Sigmoid colon (tissue), 7 donors: ENCODE measurements around the gene CCSER1. TPM values are rescaled to one million over a fixed set of nuclear protein-coding genes. Genes with fewer than 3 reads are reported as not detected.

Source experiments
- DNase-seq: peaks from one replicate; pipeline ENCODE4 v3.0.0-alpha.2; 2019
- H3K27ac ChIP-seq, 4 donors: fragments of 200-600 bp; sonication (generic); one replicate each; pipeline ENCODE4 v1.5.1; 2016 to 2019; ENCODE audit warnings: mild to moderate bottlenecking in 1 of 4
- H3K27me3 ChIP-seq, 3 donors: fragments of 200-600 bp; sonication (generic); one replicate each; pipeline ENCODE4 v1.5.1; 2019; ENCODE audit warnings: mild to moderate bottlenecking in 1 of 3
- H3K36me3 ChIP-seq, 4 donors: fragments of 200-600 bp; sonication (generic); one replicate each; pipeline ENCODE4 v1.5.1; 2016 to 2019
- H3K4me1 ChIP-seq, 4 donors: fragments of 200-600 bp; sonication (generic); one replicate each; pipeline ENCODE4 v1.5.1; 2017 to 2019
- H3K4me3 ChIP-seq, 4 donors: fragments of 200-600 bp; sonication (generic); one replicate each; pipeline ENCODE4 v1.5.1; 2017 to 2019; ENCODE audit warnings: mild to moderate bottlenecking in 2 of 4, moderate library complexity in 1 of 4
- H3K9me3 ChIP-seq, 4 donors: fragments of 200-600 bp in 3 of 4; sonication (generic) in 3 of 4; one replicate each; pipeline versions ENCODE4 v1.5.1 to v1.6.1; 2013 to 2019
- CTCF ChIP-seq, 4 experiments: fragments of 450-650 bp in 3 of 4; fragments of 200-600 bp in 1 of 4; IDR thresholded peaks; one replicate each; pipeline ENCODE4 v1.5.1; 2016 to 2019; ENCODE audit warnings: antibody characterized with exemption in 4 of 4, mild to moderate bottlenecking in 3 of 4, moderate library complexity in 2 of 4
- EP300 ChIP-seq, 4 donors: sonication (generic); formaldehyde crosslinking; IDR thresholded peaks; one replicate each; pipeline ENCODE4 v1.6.1; 2017; ENCODE audit warnings: antibody characterized with exemption in 4 of 4
- POLR2A ChIP-seq, 2 donors: fragments of 450-650 bp; IDR thresholded peaks; one replicate each; pipeline ENCODE4 v1.6.1; 2016; ENCODE audit warnings: antibody characterized with exemption in 2 of 2, mild to moderate bottlenecking in 2 of 2, moderate library complexity in 2 of 2
- POLR2AphosphoS5 ChIP-seq, 4 donors: sonication (generic); formaldehyde crosslinking; IDR thresholded peaks; one replicate each; pipeline ENCODE4 v1.6.1; 2017; ENCODE audit warnings: antibody characterized with exemption in 4 of 4
- WGBS, 2 donors: extraction: QIAGEN DNeasy Blood & Tissue Kit; methylation state at CpG; one replicate each; pipeline ENCODE4 v1.1.7; 2013; 5-methylcytosine and 5-hydroxymethylcytosine counted together
- intact Hi-C: fragments of 100-400 bp; cut with DNase I; formaldehyde crosslinking; loops from one replicate; pipeline ENCODE4 v1.15.1; 2023
- polyA plus RNA-seq, 3 donors: library from polyadenylated mRNA; stranded (reverse); fragments of 200-250 nt; gene quantifications; one replicate each; pipeline ENCODE4 v1.2.3, GENCODE V29; 2013
- total RNA-seq, 4 donors: library from RNA; depleted of rRNA; stranded (reverse); fragments of >200 nt; gene quantifications; one replicate each; pipeline ENCODE4 v1.1.0, GENCODE V29; 2016
- donor health status: healthy with polysubstance abuse.
- donor health status: Bipolar disorder and iron deficiency.
- donor health status: healthy.

Gene CCSER1
- total and polyA plus RNA-seq, 7 donors: 1.6 to 7.2 (median 4.2) TPM

- Histone ChIP-seq H3K27ac (no peak overlapping the region), H3K4me1 (no peaks in the 10 kb centered on the region), H3K36me3 (no peaks in the 10 kb centered on the region), H3K27me3 (no peaks in the 10 kb centered on the region), H3K4me3 (no peak overlapping the region), H3K9me3 (no peaks in the 10 kb centered on the region)
- TF ChIP-seq POLR2A (IDR thresholded peaks at IDR 0.05) (no peak), CTCF (IDR thresholded peaks at IDR 0.05) (no peak), POLR2AphosphoS5 (IDR thresholded peaks at IDR 0.05) (no peak), EP300 (IDR thresholded peaks at IDR 0.05) (no peak)
- 89 to 91% methylated on average over 3 of the region's 3 CpGs for WGBS, 2 donors
- intact Hi-C loops: no loop called here
- DNase-seq: no peak
Measured at GRCh38 chr4:90099812-90100211, 27.4 kb upstream of the CCSER1 start.

- TF ChIP-seq POLR2A (IDR thresholded peaks at IDR 0.05) (no peak), CTCF (IDR thresholded peaks at IDR 0.05) (no peak), EP300 (IDR thresholded peaks at IDR 0.05) (no peak), POLR2AphosphoS5 (IDR thresholded peaks at IDR 0.05) (no peak)
- no peaks in the 10 kb centered on the region for H3K36me3 ChIP-seq
- WGBS, 2 donors: 88% methylated on average over 3 of the region's 3 CpGs
- DNase-seq: no peak
- H3K27me3 ChIP-seq: no peaks in the 10 kb centered on the region
- H3K4me3 ChIP-seq: no peak overlapping the region
- H3K4me1 ChIP-seq: no peaks in the 10 kb centered on the region
- H3K9me3 ChIP-seq: no peaks in the 10 kb centered on the region
- intact Hi-C loops: no loop called here
- no peak overlapping the region for H3K27ac ChIP-seq
Measured at GRCh38 chr4:90103991-90104390, 23.2 kb upstream of the CCSER1 start.

GRCh38 chr4:90105274-90105673, 21.9 kb upstream of the CCSER1 start:
- 58 to 74% methylated on average over 2 of the region's 2 CpGs for WGBS, 2 donors
- TF ChIP-seq CTCF (IDR thresholded peaks at IDR 0.05) (no peak), POLR2A (IDR thresholded peaks at IDR 0.05) (no peak), EP300 (IDR thresholded peaks at IDR 0.05) (no peak), POLR2AphosphoS5 (IDR thresholded peaks at IDR 0.05) (no peak)
- Histone ChIP-seq H3K4me3 (no peak overlapping the region), H3K36me3 (no peaks in the 10 kb centered on the region), H3K27ac (no peak overlapping the region), H3K9me3 (no peaks in the 10 kb centered on the region), H3K4me1 (no peaks in the 10 kb centered on the region), H3K27me3 (no peaks in the 10 kb centered on the region)
- DNase-seq: no peak
- intact Hi-C loops: no loop called here

- H3K27ac ChIP-seq: no peak overlapping the region
- H3K4me1 ChIP-seq: no peaks in the 10 kb centered on the region
- H3K27me3 ChIP-seq: no peaks in the 10 kb centered on the region
- no peaks in the 10 kb centered on the region for H3K36me3 ChIP-seq
- H3K4me3 ChIP-seq: no peak overlapping the region
- H3K9me3 ChIP-seq: no peaks in the 10 kb centered on the region
- no peak for TF ChIP-seq EP300 (IDR thresholded peaks at IDR 0.05)
- no peak for TF ChIP-seq POLR2A (IDR thresholded peaks at IDR 0.05)
- TF ChIP-seq CTCF (IDR thresholded peaks at IDR 0.05): no peak
- TF ChIP-seq POLR2AphosphoS5 (IDR thresholded peaks at IDR 0.05): no peak
- 97% methylated on average over 2 of the region's 2 CpGs for WGBS, 2 donors
- intact Hi-C loops: no loop called here
- no peak for DNase-seq
Measured at GRCh38 chr4:90112715-90113114, 14.5 kb upstream of the CCSER1 start.

- H3K36me3 ChIP-seq: no peaks in the 10 kb centered on the region
- no peaks in the 10 kb centered on the region for H3K4me1 ChIP-seq
- TF ChIP-seq CTCF (IDR thresholded peaks at IDR 0.05) (no peak), POLR2A (IDR thresholded peaks at IDR 0.05) (no peak), POLR2AphosphoS5 (IDR thresholded peaks at IDR 0.05) (no peak), EP300 (IDR thresholded peaks at IDR 0.05) (no peak)
- no peaks in the 10 kb centered on the region for H3K27me3 ChIP-seq
- DNase-seq: no peak
- intact Hi-C loops: no loop called here
- WGBS, 2 donors: 53 to 54% methylated on average over 2 of the region's 2 CpGs
- H3K27ac ChIP-seq: no peak overlapping the region
- no peaks in the 10 kb centered on the region for H3K9me3 ChIP-seq
- no peak overlapping the region for H3K4me3 ChIP-seq
Measured at GRCh38 chr4:90113881-90114457, 13.2 kb upstream of the CCSER1 start.
